GM12874 (cell line): ENCODE data around the gene HS3ST4.

Experiments
- TF ChIP-seq, protein P1 (sequence below): IDR thresholded peaks from 2 replicates; pipeline ENCODE4 v1.5.1; 2011; ENCODE audit warnings: low read depth, mild to moderate bottlenecking, control low read depth, low read length, moderate library complexity; ENCODE audit not compliant: insufficient read depth

Gene HS3ST4

GRCh38 chr16:26005336-26005735 lies 313.6 kb downstream of the HS3ST4 start:
- TF ChIP-seq, protein P1, sequence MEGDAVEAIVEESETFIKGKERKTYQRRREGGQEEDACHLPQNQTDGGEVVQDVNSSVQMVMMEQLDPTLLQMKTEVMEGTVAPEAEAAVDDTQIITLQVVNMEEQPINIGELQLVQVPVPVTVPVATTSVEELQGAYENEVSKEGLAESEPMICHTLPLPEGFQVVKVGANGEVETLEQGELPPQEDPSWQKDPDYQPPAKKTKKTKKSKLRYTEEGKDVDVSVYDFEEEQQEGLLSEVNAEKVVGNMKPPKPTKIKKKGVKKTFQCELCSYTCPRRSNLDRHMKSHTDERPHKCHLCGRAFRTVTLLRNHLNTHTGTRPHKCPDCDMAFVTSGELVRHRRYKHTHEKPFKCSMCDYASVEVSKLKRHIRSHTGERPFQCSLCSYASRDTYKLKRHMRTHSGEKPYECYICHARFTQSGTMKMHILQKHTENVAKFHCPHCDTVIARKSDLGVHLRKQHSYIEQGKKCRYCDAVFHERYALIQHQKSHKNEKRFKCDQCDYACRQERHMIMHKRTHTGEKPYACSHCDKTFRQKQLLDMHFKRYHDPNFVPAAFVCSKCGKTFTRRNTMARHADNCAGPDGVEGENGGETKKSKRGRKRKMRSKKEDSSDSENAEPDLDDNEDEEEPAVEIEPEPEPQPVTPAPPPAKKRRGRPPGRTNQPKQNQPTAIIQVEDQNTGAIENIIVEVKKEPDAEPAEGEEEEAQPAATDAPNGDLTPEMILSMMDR = no peak

DNA sequence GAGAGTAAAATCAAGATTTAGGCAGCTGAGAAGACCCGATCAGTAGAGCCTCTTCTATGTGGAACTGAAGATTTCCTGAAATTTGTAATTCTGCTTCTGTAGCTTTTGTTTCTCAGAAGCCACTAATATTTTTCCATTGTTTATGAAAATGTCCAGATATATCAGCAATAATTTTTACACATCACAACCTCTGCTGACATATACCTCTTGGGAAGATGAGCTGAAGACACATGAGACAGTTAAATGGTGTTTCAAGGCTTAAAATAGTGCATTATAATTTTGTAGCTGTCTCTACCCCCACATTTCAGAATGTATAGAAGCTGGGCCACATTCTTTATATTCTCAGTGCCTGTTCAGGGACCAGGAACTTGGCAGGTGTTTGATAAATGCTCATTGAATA lies 320.6 kb downstream of the HS3ST4 start:
- TF ChIP-seq, protein P1 = no peak

- TF ChIP-seq, protein P1 = no peak
Observed at GRCh38 chr16:26015776-26016175, 324.0 kb downstream of the HS3ST4 start.

DNA sequence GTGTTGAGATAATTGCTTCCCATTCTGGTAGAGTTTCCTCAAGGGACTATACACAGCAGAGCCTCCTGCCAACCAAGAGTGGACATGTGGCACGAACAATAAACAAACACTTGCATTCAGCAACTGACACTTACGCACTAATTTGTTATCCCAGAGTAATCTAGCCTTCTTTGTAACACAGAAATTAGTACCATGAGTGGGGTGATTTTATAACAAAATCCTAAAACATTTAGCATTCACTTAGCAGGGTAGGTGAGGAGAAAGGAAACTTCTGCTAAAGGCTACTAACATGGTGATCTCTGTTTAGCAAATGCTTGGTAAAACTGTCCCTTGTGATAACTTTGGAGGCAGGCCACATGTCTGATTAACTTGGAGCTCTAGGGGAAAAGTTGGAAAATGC lies 325.2 kb downstream of the HS3ST4 start:
- TF ChIP-seq, protein P1 = no peak

DNA sequence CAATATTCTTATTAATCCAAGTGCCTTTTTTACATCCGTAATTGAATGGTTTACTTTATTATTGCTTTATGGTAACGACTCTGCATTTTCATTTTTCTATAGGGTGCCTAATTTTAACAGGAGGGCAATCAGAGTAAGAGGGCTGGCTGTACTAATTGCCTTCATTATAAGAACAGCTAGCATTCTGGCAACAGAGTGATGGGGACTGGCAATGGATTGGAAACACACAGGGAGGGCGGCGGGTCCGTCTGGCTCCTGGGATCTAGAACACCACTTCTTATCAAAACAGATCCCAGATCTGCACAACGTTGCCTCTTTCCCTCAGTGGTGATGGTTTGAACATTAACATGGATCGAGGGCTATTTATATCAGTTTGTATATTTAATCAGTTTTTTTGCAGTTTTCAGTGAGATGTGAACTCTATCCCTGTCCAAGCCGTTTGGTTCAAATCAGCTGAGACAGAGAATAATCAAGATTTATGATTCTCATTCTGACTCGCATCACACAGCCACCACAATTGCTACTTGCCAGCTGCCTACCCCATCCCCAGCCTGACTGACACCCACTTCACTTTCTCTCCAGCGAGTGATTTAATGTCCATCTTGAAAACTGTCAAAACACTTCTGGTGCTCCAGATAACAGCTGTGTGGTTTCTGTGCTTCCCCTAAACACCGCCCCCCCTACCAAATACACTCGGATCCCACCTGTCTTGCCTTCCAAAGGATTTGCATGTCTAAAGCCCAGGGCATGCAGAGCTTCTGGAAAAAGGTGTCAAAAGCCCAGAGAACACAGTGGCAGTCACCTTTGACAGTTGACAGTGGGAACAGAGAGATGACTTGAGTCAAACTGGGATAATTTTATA lies 327.9 kb downstream of the HS3ST4 start:
- TF ChIP-seq, protein P1 = no peak

GRCh38 chr16:26026709-26027450 lies 335.1 kb downstream of the HS3ST4 start:
- TF ChIP-seq, protein P1 = no peak

GRCh38 chr16:26031286-26031685 lies 339.5 kb downstream of the HS3ST4 start:
- TF ChIP-seq, protein P1 = no peak
